Uterus (tissue), 4 donors: ENCODE data around the gene CD101. TPM values are rescaled to one million over a fixed set of nuclear protein-coding genes. Genes with fewer than 3 reads are reported as not detected.
A peak's percentile ranks its signal among the peaks of the same experiment; 100 is the strongest.

Experiments
- DNase-seq, 2 donors: peaks; one replicate each; pipeline ENCODE4 v3.0.0-alpha.2; 2019 to 2020
- H3K27ac ChIP-seq, 2 donors: fragments of 200-600 bp; sonication (generic); 1 replicate in 1 of 2; 2 replicates in 1 of 2; pipeline ENCODE4 v1.5.1; 2016 to 2018
- H3K27me3 ChIP-seq, 2 donors: fragments of 200-600 bp; sonication (generic); one replicate each; pipeline ENCODE4 v1.5.1; 2018 to 2019; ENCODE audit warnings: control low read depth in 1 of 2
- H3K36me3 ChIP-seq, 2 donors: fragments of 200-600 bp; sonication (generic); one replicate each; pipeline ENCODE4 v1.5.1; 2019; ENCODE audit warnings: control low read depth in 1 of 2
- H3K4me1 ChIP-seq, 2 donors: fragments of 200-600 bp; sonication (generic); one replicate each; pipeline ENCODE4 v1.5.1; 2018 to 2019; ENCODE audit warnings: control low read depth in 1 of 2
- H3K4me3 ChIP-seq, 2 donors: fragments of 200-600 bp; sonication (generic); 1 replicate in 1 of 2; 2 replicates in 1 of 2; pipeline ENCODE4 v1.5.1; 2018 to 2019; ENCODE audit warnings: mild to moderate bottlenecking in 1 of 2
- H3K9me3 ChIP-seq, 2 donors: fragments of 200-600 bp; sonication (generic); one replicate each; pipeline ENCODE4 v1.5.1; 2019; ENCODE audit warnings: control low read depth in 1 of 2
- CTCF ChIP-seq, 4 experiments: fragments of 200-600 bp in 2 of 4; fragments of 450-650 bp in 2 of 4; sonication (generic) in 2 of 4; IDR thresholded peaks; one replicate each; pipeline ENCODE4 v1.5.1; 2016 to 2019; ENCODE audit warnings: antibody characterized with exemption in 4 of 4, mild to moderate bottlenecking in 2 of 4, moderate library complexity in 1 of 4
- POLR2A ChIP-seq, 2 donors: fragments of 450-650 bp; IDR thresholded peaks; one replicate each; pipeline ENCODE4 v1.6.1; 2016; ENCODE audit warnings: antibody characterized with exemption in 2 of 2, mild to moderate bottlenecking in 1 of 2, moderate library complexity in 1 of 2
- intact Hi-C: fragments of 100-400 bp; cut with DNase I; formaldehyde crosslinking; loops from one replicate; pipeline ENCODE4 v1.15.1; 2023; ENCODE audit warnings: low total_unique reads
- total RNA-seq, 4 donors: library from RNA; depleted of rRNA in 3 of 4; stranded (reverse); fragments of >200 nt in 3 of 4; gene quantifications; one replicate each; pipeline versions ENCODE4 v1.1.0 to v1.2.4, GENCODE V29; 2014 to 2023
- donor health status: DM: yes; HTN: yes; CAD: no.

Gene CD101
- total RNA-seq, 4 donors from 2014 or later = 2.1 to 4.1 (median 2.6) TPM; not detected in 1

DNA sequence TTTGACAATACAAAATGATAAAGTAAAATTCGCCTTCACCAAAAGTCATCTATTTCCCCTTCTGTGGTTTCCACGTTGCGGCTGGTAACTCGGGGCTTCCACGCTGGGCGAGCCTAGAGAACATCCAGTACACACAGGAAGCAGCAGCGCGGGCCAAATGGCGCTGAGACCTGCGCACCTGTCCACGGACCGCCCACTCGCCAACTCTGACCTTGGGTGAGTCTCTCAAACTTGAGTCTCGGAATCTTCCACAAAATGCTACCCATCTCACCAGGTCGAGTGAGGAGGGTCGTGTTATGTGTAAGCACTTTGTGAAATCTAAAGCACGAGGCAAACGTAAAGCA is 57.7 kb downstream of the CD101 start:
- Histone ChIP-seq H3K9me3 (no peaks in the 10 kb centered on the region), H3K27ac (no peak overlapping the region), H3K4me3 (peak overlapping the region; percentile 57 to 58), H3K27me3 (no peaks in the 10 kb centered on the region), H3K36me3 (no peaks in the 10 kb centered on the region), H3K4me1 (peaks cover 0 to 5% of the 10 kb centered on the region in 2 donors)
- no peak for TF ChIP-seq POLR2A (IDR thresholded peaks at IDR 0.05)
- no peak for TF ChIP-seq CTCF (IDR thresholded peaks at IDR 0.05)
- DNase-seq = no peak
- intact Hi-C loops = loop anchor here (5.0 kb wide), 1 partner anchor 322 kb away; no protein-coding TSS in a partner anchor

DNA sequence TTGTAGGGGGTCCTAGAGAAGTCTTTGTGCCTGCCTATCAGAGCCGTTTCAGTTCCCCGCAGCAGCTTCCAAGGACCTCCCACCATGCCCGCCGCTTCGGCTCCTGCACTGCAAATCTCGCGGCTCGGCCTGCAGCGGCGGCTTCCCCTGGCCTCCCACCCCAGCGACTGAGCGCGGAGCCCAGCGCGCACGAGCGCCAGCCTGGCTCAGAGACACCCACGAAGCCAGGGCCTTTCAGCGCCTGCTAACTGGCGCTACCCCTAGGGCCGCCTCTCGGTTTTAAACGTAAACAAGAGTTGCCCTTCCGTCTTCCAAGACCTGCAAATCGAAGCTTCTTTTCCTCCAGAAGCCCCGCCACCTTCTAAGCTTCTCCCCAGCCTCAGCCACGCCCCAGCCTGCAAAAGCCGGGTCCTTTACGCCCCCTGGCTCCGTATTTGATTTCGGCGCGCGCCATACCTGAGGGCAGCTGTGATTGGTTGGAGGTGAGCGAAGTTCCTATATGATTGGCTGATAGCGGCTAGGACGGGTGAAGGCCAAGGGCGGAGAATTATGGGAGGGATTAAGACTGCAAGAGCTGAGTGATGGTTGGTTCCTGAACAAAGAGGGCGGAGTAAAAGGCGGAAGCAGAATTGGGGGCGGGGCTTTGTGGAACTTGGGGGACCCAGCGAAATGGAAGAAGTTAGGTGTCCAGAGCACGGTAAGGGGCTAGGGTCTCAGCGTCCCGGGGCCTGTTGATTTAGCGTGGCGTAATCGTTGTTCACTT is 58.3 kb downstream of the CD101 start, which contains the start of gene TTF2:
Gene TTF2 (plus strand): TSS at position 649 of the 763 bp plus-strand sequence. CDS start 21 bp downstream, at position 670.
- Histone ChIP-seq H3K36me3 (no peaks in the 10 kb centered on the region), H3K4me1 (peaks cover 0 to 5% of the 10 kb centered on the region in 2 donors), H3K9me3 (no peaks in the 10 kb centered on the region), H3K4me3 (peak within 1 kb of the TSS; percentile 57 to 58), H3K27ac (peak within 1 kb of the TSS in 1 of 2 donors; percentile 58), H3K27me3 (no peaks in the 10 kb centered on the region)
- peak; percentile 92 to 95 for DNase-seq
- TF ChIP-seq POLR2A (IDR thresholded peaks at IDR 0.05) (no peak), CTCF (IDR thresholded peaks at IDR 0.05) (peak in 3 of 4 experiments; percentile 21 to 46 (median 41))
- intact Hi-C loops = loop anchor here (5.0 to 10.0 kb wide), 3 partner anchors 62 to 485 kb away; partner anchors contain the start of genes CD58 and TRIM45

DNA sequence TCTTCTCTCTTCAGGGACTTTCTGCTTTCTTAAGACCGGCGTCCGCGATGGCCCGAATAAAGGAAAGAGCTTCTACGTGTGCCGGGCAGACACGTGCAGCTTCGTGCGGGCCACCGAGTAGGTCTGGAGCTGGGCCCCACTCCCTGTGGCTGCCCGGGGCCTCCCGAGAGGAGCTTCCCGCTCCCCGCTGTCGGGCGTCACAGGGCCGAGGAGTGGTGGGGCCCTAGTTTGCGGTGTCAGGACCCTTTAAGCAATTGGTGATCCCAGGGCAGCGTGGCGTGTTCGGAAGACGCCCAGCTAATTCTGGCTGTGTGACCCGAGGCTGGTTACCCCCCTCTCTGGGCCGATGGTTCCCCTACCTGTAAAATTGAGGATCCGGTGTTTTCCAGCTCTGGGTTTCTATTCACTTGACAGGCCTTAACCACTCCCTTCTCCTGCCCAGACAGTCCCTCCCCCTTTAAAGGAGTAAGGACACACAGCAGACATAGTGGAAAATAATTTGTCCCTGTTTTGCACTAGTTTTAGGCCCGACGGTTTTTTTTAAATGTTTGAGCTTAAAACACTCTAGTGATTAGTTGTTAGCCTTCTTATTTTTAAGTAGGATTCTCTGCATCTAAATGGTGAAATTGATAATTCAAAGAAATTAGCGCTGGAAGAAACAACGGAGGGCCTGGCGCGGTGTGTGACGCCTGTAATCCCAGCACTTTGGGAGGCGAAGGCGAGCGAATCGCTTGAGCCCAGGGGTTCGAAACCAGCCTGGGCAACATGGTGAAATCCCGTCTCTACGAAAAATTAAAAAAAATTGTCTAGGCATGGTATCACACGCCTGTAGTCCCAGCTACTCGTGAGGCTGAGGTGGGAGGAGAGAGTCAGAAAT is 59.1 kb downstream of the CD101 start:
- intact Hi-C loops = loop anchor here (5.0 to 10.0 kb wide), 2 partner anchors 62 to 486 kb away; partner anchors contain the start of genes CD58 and TRIM45
- Histone ChIP-seq H3K9me3 (no peaks in the 10 kb centered on the region), H3K4me3 (peak overlapping the region; percentile 57 to 58), H3K27ac (peak overlapping the region in 1 of 2 donors; percentile 58), H3K27me3 (no peaks in the 10 kb centered on the region), H3K36me3 (no peaks in the 10 kb centered on the region), H3K4me1 (peaks cover 0 to 5% of the 10 kb centered on the region in 2 donors)
- no peak for DNase-seq
- TF ChIP-seq CTCF (IDR thresholded peaks at IDR 0.05) (no peak), POLR2A (IDR thresholded peaks at IDR 0.05) (no peak)

DNA sequence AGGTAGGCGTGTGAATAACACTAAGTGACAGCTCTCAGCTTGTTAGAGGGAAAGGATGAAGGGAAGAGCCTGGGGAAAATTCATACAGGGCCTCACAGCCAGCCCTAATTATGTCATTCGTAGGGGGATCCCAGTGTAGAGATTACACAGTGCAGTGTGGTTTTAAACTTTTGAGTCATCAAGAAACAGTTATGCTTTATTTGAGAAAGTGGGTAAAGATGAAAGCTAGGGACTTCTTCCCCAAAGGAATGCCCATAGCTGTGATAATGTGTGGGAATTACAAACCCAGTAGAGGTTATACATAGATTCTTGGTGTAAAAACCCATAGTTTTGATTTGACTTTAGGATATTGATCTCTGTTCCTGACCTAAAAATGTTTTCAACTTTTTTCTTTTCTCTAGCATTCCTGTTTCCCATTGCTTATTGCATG is 60.4 kb downstream of the CD101 start:
- Histone ChIP-seq H3K9me3 (no peaks in the 10 kb centered on the region), H3K4me1 (peaks cover 0 to 5% of the 10 kb centered on the region in 2 donors), H3K27me3 (no peaks in the 10 kb centered on the region), H3K4me3 (no peak overlapping the region), H3K27ac (no peak overlapping the region), H3K36me3 (no peaks in the 10 kb centered on the region)
- intact Hi-C loops = loop anchor here (5.0 to 10.0 kb wide), 2 partner anchors 60 to 487 kb away; partner anchors contain the start of genes CD58 and TRIM45
- TF ChIP-seq CTCF (IDR thresholded peaks at IDR 0.05) (no peak), POLR2A (IDR thresholded peaks at IDR 0.05) (no peak)
- no peak for DNase-seq
